HepG2 (cell line): Measurements from ENCODE around the gene MAP3K14. TPM values are rescaled to one million over a fixed set of nuclear protein-coding genes. Genes with fewer than 3 reads are reported as not detected.

Source experiments
- ATAC-seq: fragments of 200-7000 bp; cut with Tn5 transposase; 3 replicates; pipeline ENCODE4 v1.9.1; 2020; ENCODE audit warnings: mild to moderate bottlenecking, moderate library complexity
- BruUV-seq: library from RNA; stranded (reverse); fragments of 400-500 nt; replicated peaks from 2 replicates; lab custom pipeline; 2021; lab: Mats Ljungman, UMichigan
- CTCF ChIA-PET: fragments of 300-600 bp; formaldehyde crosslinking; extraction: SDS; loops from one replicate; lab custom pipeline; 2021; ENCODE audit warnings: low total read pairs, inconsistent platforms, low intra/inter-chr PET ratio; lab: Yijun Ruan, JAX
- POLR2A ChIA-PET: fragments of 350-600 bp; sonication (Branson Sonifier 250); formaldehyde crosslinking; loops from one replicate; lab custom pipeline; 2020; ENCODE audit warnings: antibody characterized with exemption, inconsistent platforms; lab: Yijun Ruan, JAX
- DNase-seq: peaks from one replicate; pipeline ENCODE4 v3.0.0-alpha.2; 2015; ENCODE audit warnings: low spot score
- FAIRE-seq: peaks from 3 replicates; lab custom pipeline; 2011; peaks lifted over from hg19 to GRCh38; lab: Jason Lieb, UNC
- H2AFZ ChIP-seq: one replicate; pipeline ENCODE4 v1.6.1; 2011; ENCODE audit warnings: low read length, inconsistent platforms
- H3K27ac ChIP-seq: fragments of 300-600 bp; 3 replicates; pipeline ENCODE4 v1.8.0; 2011; ENCODE audit warnings: mixed run types, mild to moderate bottlenecking, mixed read lengths, low read length, inconsistent platforms; ENCODE audit not compliant: insufficient read depth; ENCODE audit errors: extremely low read length
- H3K27me3 ChIP-seq, 2 experiments: fragments of 200-600 bp in 1 of 2; 2 replicates in 1 of 2; 3 replicates in 1 of 2; pipeline versions ENCODE4 v1.6.0 to v1.8.0; 2011; ENCODE audit warnings: low read length in 2 of 2, mild to moderate bottlenecking in 2 of 2, moderate library complexity in 2 of 2, inconsistent platforms in 1 of 2; ENCODE audit not compliant: insufficient read depth in 2 of 2, control insufficient read depth in 1 of 2
- H3K36me3 ChIP-seq, 2 experiments: fragments of 200-600 bp in 1 of 2; replicated peaks in 1 of 2; 2 replicates in 1 of 2; 3 replicates in 1 of 2; pipeline versions ENCODE4 v1.5.1 to v1.8.0; 2011; ENCODE audit warnings: low read length in 2 of 2, inconsistent platforms in 1 of 2; ENCODE audit not compliant: insufficient read depth in 2 of 2, control insufficient read depth in 1 of 2
- H3K4me1 ChIP-seq: 2 replicates; pipeline ENCODE4 v1.5.1; 2012; ENCODE audit warnings: low read length, inconsistent platforms; ENCODE audit not compliant: insufficient read depth
- H3K4me2 ChIP-seq: 2 replicates; pipeline ENCODE4 v1.6.0; 2011; ENCODE audit warnings: low read depth, low read length, inconsistent platforms
- H3K4me3 ChIP-seq, 3 experiments: fragments of 200-600 bp in 1 of 3; sonication (generic), shearing (Covaris generic) in 1 of 3; replicated peaks in 1 of 3; 2 replicates each; pipeline ENCODE4 v1.5.1; 2011 to 2016; ENCODE audit warnings: low read length in 3 of 3, inconsistent platforms in 2 of 3, low read depth in 2 of 3, mild to moderate bottlenecking in 2 of 3, control low read depth in 1 of 3, mixed read lengths in 1 of 3; ENCODE audit not compliant: insufficient read depth in 1 of 3
- H3K79me2 ChIP-seq: one replicate; pipeline ENCODE4 v1.6.1; 2011; ENCODE audit warnings: low read length, inconsistent platforms; ENCODE audit not compliant: insufficient read depth
- H3K9ac ChIP-seq: 2 replicates; pipeline ENCODE4 v1.6.0; 2011; ENCODE audit warnings: mild to moderate bottlenecking, low read depth, low read length, inconsistent platforms; ENCODE audit not compliant: insufficient read depth
- H3K9me3 ChIP-seq: 2 replicates; pipeline ENCODE4 v1.5.1; 2012; ENCODE audit warnings: mild to moderate bottlenecking, low read length
- H4K20me1 ChIP-seq: 2 replicates; pipeline ENCODE4 v1.6.0; 2011; ENCODE audit warnings: inconsistent platforms, mild to moderate bottlenecking, low read length, moderate library complexity; ENCODE audit not compliant: insufficient read depth
- AHR ChIP-seq: IDR thresholded peaks from 2 replicates; pipeline ENCODE4 v1.6.1; 2018; ENCODE audit warnings: missing genetic modification reagents, missing compliant biosample characterization
- ATF1 ChIP-seq: IDR thresholded peaks from 2 replicates; pipeline ENCODE4 v1.6.1; 2016; ENCODE audit warnings: mild to moderate bottlenecking, control low read depth
- GABPB1 ChIP-seq: IDR thresholded peaks from 2 replicates; pipeline ENCODE4 v1.6.1; 2016; ENCODE audit warnings: mild to moderate bottlenecking, missing genetic modification reagents, moderate library complexity, missing compliant biosample characterization
- GMEB2 ChIP-seq: IDR thresholded peaks from 2 replicates; pipeline ENCODE4 v1.6.1; 2016; ENCODE audit warnings: missing biosample characterization, missing genetic modification reagents, low read depth
- HDAC1 ChIP-seq: sonication (generic); formaldehyde crosslinking; IDR thresholded peaks from 2 replicates; pipeline ENCODE4 v1.5.1; 2020; ENCODE audit warnings: mild to moderate bottlenecking, missing genetic modification reagents
- PCBP1 ChIP-seq: fragments of 200-400 bp; formaldehyde crosslinking; IDR thresholded peaks from 2 replicates; pipeline ENCODE4 v1.6.1; 2017; ENCODE audit warnings: mild to moderate bottlenecking, low read depth, low read length, borderline replicate concordance
- SAP130 ChIP-seq: IDR thresholded peaks from 2 replicates; pipeline ENCODE4 v1.6.1; 2016; ENCODE audit warnings: low read depth
- THYN1 ChIP-seq: sonication (generic); formaldehyde crosslinking; IDR thresholded peaks from 2 replicates; pipeline ENCODE4 v1.8.1; 2023; ENCODE audit warnings: low read depth, mild to moderate bottlenecking, moderate library complexity, missing genetic modification reagents, borderline replicate concordance
- ZBTB2 ChIP-seq: sonication (generic); formaldehyde crosslinking; IDR thresholded peaks from 2 replicates; pipeline ENCODE4 v1.8.0; 2022; ENCODE audit warnings: low read depth, missing genetic modification reagents
- ZMAT5 ChIP-seq: sonication (generic); formaldehyde crosslinking; IDR thresholded peaks from 2 replicates; pipeline ENCODE4 v1.5.0; 2020; ENCODE audit warnings: mild to moderate bottlenecking, low read depth, missing genetic modification reagents, borderline replicate concordance
- ZNF468 ChIP-seq: sonication (generic); formaldehyde crosslinking; IDR thresholded peaks from 2 replicates; pipeline ENCODE4 v1.8.0; 2022; ENCODE audit warnings: mild to moderate bottlenecking, moderate library complexity, missing genetic modification reagents
- ZNF674 ChIP-seq: sonication (generic); formaldehyde crosslinking; IDR thresholded peaks from 2 replicates; pipeline ENCODE4 v1.5.0; 2020; ENCODE audit warnings: low read depth, mild to moderate bottlenecking, missing genetic modification reagents
- ZNF740 ChIP-seq: sonication (generic); formaldehyde crosslinking; IDR thresholded peaks from 2 replicates; pipeline ENCODE4 v1.4.0; 2020; ENCODE audit warnings: missing genetic modification reagents
- ZNF800 ChIP-seq: sonication (generic); formaldehyde crosslinking; IDR thresholded peaks from 2 replicates; pipeline ENCODE4 v1.4.0; 2020; ENCODE audit warnings: missing genetic modification reagents
- WGBS: methylation state at CpG from one replicate; pipeline ENCODE4 v1.1.6; 2017; ENCODE audit warnings: low lambda C conversion rate; 5-methylcytosine and 5-hydroxymethylcytosine counted together
- in situ Hi-C: cut with HindIII; loops from 2 replicates; pipeline ENCODE4 v1.10.0; 2017; ENCODE audit warnings: low pct_unique_long_range_greater_than_20kb; ENCODE audit not compliant: extremely low pct_ligation_motif_present
- intact Hi-C: fragments of 100-400 bp; cut with micrococcal nuclease; formaldehyde crosslinking; loops from one replicate; pipeline ENCODE4 v1.10.0; 2022; ENCODE audit not compliant: unreplicated experiment
- polyA plus RNA-seq, 8 experiments: library from polyadenylated mRNA; depleted of rRNA in 3 of 8; stranded (reverse) in 7 of 8; unstranded in 1 of 8; fragments of >200 nt; fragmentation: Illumina TruSeq in 4 of 8; extraction: Trizol in 4 of 8; gene quantifications; 2 replicates each; pipeline versions ENCODE4 v1.2.1 to v1.2.3, GENCODE V29; 2011 to 2016; ENCODE audit warnings: low read depth in 4 of 8, missing spikeins in 1 of 8, mixed read lengths in 1 of 8; ENCODE audit not compliant: insufficient read depth in 1 of 8
- total RNA-seq, 5 experiments: library from RNA; depleted of rRNA; stranded (reverse); fragments of >200 nt; fragmentation: Illumina TruSeq; extraction: Trizol; gene quantifications; 2 replicates each; pipeline ENCODE4 v1.2.3, GENCODE V29; 2016; ENCODE audit warnings: low read depth in 1 of 5

Gene MAP3K14
- total and polyA plus RNA-seq, 2 of the 13 experiments (the other 11 are each of a cell fraction or from before 2014, with no cell fraction given), result 2.6 TPM

- ChIA-PET CTCF (no interaction called here), POLR2A (interaction anchor here (1.2 to 1.7 kb wide), 3 partner anchors 16 to 96 kb away, joined by 3 to 6 read pairs (median 3); partner anchors contain the start of gene HEXIM1)
- FAIRE-seq (no peak), ATAC-seq (peak; percentile 36), DNase-seq (peak; percentile 67)
- Histone ChIP-seq H3K4me1 (peaks cover 40% of the 10 kb centered on the region), H3K9me3 (no peaks in the 10 kb centered on the region), H3K4me3 (peak overlapping the region in 1 of 3 experiments; percentile 39; a peak in 2 of 6 replicates), H3K79me2 (no peaks in the 10 kb centered on the region), H3K27me3 (peaks cover 13 to 58% of the 10 kb centered on the region in 2 experiments; a peak in 4 of 5 replicates), H2AFZ (no peak overlapping the region), H3K27ac (no peak overlapping the region), H3K4me2 (peak overlapping the region; percentile 55), H3K36me3 (no peaks in the 10 kb centered on the region), H3K9ac (no peak overlapping the region), H4K20me1 (no peaks in the 10 kb centered on the region)
- no TSS peak for BruUV-seq
- 19% methylated on average over 14 of the region's 21 CpGs for WGBS
- in situ Hi-C loops, result loop anchor here (5.0 kb wide), 1 partner anchor 98 kb away; the partner anchor contains the start of gene HEXIM1
- intact Hi-C loops, result no loop called here
- 0 out of 2 replicates have a peak, but pooled peaks have one; percentile 20 for TF ChIP-seq PCBP1
- TF ChIP-seq ZMAT5 (CRISPR knock-in tag), result no peak
- no peak for TF ChIP-seq ZNF674 (CRISPR knock-in tag)
- TF ChIP-seq ZBTB2, result peak; percentile 21; the same call in 1 of the 2 replicates
- TF ChIP-seq GABPB1 (CRISPR knock-in tag), result peak; percentile 52; the same call in 1 of the 2 replicates
- peak; percentile 39; the same call in 1 of the 2 replicates for TF ChIP-seq HDAC1
- TF ChIP-seq ZNF468, result no peak
- peak; percentile 88; the same call in 1 of the 2 replicates for TF ChIP-seq ZNF800 (CRISPR knock-in tag)
- TF ChIP-seq THYN1, result no peak
- no peak for TF ChIP-seq GMEB2 (CRISPR knock-in tag)
- no peak for TF ChIP-seq ATF1
- peak; percentile 39; the same call in 1 of the 2 replicates for TF ChIP-seq SAP130
- TF ChIP-seq AHR (CRISPR knock-in tag), result peak; percentile 23; the same call in 1 of the 2 replicates
- TF ChIP-seq ZNF740 (CRISPR knock-in tag), result no peak
Measured at GRCh38 chr17:45244725-45245656, 71.8 kb downstream of the MAP3K14 start.
